Smooth muscle cell of the brain vasculature (primary cell): ENCODE measurements around the gene MSL3B.

ENCODE experiments used
- DNase-seq: peaks from one replicate; pipeline ENCODE4 v3.0.0-alpha.2; 2012; ENCODE audit warnings: low read depth, low spot score

Gene MSL3B

DNA sequence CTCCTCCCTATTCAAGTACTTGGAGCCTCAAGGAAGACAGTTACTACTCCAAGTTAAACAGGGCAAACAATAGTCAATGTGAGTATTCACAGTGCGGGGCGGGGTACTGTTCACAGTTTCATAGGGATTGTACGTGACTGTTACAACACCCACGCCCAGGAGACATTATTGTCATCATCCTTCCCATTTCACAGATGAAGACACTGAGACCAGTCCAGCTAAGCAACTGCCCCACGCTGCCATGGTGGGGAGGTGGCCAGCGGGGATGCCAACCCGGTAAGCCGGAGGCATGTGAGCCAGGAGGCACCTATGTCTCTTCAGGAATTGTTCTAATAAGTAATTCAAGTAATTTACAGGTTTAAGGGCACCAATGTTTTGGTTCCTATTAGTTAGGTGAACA is 14.8 kb downstream of the MSL3B start:
- DNase-seq, result no peak

DNA sequence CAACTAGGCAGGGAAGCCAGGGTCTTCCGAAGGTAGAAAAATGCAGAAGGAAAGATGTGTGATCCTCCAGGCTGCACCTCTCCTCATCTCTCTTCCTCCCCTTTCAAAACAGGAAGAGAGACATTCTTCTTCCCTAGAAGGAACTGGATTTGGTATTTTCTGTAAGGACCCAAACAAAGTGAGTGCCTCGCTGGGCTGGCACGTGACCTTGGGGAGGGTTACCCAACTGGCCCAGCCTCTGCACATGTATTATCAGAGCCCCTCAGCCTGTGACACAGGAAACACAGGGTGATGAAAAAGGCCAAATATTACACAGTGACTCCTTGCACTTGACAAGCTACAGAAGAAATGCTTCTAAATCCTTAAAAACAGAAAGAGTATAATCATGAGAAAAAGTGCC is 16.1 kb downstream of the MSL3B start:
- no peak for DNase-seq

DNA sequence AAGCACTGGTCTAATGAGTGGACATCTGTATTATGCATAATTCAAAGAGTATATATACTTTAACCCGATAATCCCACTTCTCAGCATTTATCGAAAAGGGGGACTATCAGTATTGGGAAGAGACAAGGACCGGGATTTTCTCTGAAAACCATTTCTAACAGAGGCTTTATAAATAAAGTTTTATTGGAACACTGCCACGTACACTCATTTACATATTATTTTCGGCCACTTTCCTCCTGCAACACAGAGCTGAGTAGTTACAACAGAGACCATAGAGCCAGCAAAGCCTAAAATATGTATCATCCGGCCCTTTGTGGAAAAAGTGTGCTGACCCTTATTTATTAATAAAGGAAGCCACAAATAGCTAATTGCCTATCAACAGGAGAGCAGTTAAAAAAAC is 17.0 kb downstream of the MSL3B start:
- DNase-seq, result no peak

DNA sequence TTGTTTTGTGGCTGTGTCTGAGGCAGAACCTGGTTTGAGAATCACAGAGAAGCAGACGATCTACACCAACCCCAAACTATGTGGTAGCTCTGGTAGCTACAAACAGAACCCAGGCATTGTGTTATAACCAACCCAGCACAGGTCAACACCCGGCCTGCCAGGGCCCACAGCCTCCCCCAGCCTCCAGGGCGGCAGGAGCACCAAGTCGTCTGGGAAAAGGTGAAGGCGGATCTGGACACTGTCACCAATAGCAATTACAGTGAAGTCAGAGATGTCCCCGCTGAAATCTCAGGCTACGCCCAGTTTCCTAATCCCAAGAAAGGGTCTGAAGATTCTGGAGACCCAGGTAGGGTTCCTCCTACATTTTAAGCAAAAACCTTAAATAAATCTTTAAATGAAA is 17.4 kb downstream of the MSL3B start:
- no peak for DNase-seq

DNA sequence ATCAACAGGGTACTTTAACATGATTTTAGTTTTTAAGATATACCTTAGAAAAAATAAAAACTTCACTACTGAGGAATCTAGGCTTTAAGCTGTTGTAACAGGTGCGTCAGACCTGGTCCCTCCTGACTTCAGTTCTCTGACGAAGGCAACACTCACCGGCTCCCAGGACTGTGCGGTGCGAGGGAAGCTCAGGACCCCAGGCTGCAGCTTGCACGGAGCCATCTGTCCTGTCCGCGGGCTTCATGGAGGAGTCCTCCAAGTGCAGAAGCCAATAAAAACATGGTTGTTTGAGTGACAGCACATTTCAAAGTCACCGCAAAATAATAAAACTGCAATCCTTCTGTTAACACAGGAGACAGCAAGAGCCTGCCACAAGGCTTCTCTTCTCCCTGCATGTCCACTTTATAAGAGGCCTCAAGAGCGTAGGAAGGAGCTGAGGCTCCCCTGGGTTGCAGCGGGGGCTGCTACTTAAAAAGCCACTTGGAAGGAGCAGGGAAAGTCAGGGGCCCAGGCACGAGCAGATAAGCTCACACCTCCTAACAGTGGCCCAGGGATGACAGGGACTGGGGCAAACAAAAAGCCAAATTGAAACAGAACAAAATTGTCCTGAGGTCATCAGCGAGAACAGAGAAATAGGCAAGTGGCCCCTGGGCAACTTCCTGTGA is 18.4 kb downstream of the MSL3B start:
- no peak for DNase-seq

DNA sequence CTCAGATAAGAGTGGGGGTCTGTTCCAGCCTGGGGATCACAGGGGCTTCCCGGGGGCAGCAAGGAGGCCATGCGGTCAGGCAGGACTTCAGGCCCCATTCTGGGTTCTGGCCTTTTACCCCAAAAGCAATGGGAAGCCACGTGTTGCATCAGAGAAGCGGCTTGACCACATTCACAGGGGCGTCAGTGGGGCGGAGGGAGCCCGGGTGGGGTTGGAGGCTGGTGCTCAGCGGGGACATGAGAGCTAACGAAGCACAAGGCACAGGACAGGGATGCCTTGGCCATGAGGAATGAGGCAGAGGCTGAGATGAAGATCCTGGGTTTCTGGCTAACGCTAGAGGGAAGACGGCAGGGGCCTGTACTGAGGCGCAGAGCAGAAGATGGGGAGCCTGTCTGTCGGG is 19.9 kb downstream of the MSL3B start:
- DNase-seq, result no peak

DNA sequence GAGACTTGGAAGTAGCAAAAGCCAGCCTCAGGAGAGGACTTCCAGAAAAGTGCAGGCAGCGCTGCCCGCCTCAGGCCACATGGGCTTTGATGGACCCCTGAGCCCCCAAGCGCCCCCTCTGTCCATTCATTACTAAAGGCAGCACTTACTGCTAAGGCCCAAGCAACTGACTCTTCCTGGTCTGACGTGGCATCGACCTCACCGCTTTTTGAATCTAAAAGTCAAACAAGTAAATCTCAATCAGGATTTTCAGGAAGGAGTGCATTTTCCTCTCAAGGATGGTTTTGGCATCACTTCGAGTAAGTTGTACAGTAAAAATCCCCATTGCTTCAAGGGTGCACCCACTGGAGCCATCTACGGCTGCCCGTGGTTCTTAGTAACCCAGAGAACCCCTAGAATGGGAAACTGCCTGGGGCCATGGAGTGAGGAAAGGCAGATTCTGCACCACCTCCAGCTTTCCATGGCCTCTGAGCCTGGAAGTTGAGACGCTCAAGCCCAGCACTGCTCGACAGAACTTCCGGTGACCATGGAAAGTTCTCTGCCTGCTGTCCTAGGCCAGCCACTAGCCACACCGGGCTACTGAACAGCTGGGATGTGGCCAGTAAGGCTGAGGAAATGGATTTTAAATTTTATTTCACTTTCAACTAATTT is 20.8 kb downstream of the MSL3B start:
- DNase-seq, result no peak

DNA sequence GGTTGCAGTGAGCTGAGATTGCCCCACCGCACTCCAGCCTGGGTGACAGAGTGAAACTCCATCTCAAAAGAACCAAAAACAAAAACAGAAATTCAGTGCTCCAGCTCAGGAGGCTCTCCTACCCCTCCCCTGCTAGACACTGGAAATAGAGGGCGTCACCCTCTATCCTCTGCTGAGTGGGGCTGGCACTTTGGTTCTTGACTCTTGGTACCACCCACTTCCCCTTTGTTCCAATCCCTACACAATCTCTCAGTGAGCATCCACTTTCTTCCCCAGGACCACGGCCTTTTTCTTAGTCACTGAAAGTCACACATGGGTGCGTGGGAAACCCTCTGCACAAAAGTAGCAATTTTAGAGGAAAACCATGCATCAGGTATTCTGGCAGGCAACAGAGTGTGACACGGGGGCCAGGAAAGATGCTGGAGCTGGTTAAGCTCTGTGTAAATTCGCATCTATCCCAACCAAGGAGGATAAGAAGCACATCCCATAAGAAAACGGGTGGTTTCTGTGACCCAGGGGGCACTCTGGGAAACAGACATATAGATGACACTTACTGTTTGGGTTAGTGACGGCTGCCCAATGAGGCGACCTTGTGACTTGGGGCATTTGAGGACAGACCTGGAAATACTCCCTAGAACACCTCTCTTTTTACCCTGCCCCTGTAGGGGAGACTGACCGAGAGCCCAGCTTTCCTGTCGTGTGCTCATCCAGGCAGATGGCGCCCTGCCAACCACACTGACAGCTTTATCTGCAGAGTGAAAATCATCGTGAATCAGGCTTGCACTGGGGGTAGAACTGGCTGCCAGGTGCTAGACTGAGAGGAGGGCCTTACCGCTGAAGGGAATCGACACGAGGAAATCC is 21.6 kb downstream of the MSL3B start:
- DNase-seq, result no peak

DNA sequence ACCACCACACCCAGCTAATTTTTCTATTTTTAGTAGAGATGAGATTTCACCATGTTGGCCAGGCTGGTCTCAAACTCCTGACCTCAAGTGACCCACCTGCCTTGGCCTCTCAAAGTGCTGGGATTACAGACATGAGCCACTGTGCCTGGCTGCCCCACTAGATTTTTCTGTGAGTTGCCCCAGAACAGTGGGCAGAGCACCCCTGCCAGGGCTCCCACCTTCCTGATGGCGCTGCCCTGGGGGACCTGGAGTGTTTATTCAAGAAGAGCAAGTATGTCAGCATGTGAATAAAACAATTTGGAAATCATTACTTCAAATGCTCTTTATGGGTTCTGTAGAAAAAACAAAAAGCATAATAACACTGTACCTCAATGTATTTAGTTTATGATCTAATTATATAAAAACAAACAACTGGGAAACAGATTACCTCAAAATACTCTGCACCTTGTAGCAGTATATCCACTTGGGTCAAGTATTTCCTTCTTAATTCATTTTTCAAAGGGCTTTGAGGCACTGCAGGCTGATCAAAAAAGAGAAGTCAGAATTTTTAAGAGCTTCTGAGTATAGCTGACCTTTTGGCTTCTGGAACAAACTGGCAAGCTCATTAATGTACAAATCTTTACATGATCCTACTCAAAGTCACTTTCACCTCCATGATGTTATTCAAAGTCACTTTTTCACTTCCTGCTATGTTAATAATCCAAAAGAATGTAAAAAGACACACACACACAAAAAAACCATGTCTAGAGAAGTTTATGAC is 22.7 kb downstream of the MSL3B start:
- no peak for DNase-seq

DNA sequence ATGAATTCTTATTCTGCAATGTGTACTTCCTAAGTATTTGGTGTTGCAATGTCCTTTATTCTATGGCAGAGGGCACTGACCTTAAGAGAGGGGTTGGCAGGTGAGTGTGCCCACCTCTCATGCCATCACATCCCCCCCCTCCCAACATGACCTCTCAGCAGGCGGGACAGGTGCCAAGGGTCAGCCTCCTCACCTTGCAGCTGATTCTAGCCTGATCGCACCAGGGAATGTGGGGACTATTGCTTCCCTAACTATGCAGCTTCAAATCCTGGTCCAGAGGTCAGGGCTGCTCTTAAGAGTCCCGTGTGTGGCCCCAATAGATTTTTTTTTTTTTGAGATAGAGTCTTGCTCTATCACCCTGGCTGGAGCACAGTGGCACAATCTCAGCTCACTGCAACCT is 23.4 kb downstream of the MSL3B start:
- DNase-seq, result no peak

DNA sequence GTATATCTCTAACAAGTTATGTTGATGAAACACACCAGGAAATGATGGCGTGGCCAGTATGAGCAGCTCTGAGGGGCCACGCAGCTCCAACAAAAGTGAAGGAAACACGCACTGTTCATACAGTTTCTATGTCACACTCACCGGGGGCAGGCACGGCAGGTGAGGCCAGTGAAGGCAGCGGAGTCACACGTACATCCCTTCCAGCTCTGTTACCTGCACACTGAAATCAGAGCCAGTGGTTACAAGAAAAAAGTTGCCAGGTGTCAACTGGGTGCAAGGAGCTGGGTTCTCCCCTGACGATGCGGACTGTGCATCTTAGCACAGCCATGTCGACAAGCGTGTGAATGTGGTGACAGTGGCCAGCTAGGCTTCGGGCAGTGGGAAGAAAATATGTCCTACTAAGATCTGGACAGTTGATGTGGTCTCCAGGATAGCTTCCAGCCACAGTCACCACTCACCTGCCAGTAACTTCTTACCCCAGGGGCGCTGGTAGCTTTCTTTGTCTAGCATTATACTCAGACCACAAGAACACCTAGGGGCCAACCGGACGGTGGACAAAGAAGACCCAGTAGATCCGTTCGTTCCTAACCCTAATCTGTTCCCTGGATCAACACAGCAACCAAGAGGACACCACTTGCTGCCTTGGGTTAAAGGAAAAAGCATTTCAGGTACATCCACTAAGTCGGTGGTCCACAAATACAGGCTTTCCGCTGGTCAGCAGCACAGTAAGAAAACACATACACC is 23.9 kb downstream of the MSL3B start:
- DNase-seq, result no peak

DNA sequence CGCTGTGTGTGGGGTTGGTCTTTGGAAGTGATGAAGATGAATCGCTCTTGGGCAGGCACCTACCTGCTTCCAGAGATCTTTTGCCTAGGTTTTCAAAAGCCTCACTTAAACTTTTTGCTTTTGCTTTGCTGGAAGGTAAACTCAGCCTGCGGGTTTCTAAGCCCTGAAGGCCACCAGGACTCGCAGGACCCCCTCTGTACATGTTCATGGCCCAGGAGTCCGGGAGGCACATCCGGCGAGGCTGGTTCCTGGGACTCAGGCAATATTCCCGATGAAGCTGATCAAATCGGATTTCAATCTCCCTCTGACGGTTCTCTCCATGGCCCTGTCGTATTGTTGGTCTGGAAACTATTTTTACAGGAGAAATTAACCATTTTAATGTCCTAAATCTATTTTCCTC is 27.0 kb downstream of the MSL3B start:
- no peak for DNase-seq

DNA sequence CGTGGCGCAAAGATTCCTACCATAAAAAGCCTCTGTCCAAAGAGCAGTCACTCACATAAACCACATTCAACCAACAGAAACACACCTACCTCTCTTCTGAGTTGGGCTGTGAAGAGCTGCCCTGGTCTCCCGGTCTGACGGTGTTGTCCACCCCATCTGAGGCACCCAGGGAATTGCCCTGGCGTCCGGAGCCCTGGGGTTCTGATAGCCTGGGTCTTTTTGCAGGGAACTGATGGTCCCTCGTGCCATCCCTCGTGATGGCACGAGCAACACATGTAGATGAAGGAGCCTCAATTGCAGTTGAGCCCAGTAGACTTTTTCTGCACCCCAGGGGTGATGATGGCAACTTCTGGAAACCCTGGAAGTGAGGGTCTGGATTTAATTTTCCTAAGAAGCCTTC is 27.7 kb downstream of the MSL3B start:
- DNase-seq, result no peak

DNA sequence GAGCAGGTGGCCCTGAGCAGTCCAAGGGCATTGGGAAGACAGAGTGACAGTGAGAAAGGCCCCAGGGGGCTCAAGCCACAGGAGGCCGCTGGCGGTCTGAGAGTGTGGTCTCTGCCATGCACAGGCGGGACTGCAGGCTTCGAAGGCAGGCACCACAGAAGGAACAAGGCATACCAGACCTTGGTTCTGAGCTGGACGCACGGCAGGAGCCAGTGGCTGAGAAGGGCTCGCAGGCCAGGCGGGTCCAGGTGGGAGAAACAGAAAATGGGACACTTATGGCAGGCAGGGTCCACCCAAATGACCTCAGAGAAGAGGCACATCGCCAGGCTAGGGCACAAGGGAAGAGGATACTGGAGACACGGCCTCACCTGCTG is 28.8 kb downstream of the MSL3B start:
- DNase-seq, result no peak

DNA sequence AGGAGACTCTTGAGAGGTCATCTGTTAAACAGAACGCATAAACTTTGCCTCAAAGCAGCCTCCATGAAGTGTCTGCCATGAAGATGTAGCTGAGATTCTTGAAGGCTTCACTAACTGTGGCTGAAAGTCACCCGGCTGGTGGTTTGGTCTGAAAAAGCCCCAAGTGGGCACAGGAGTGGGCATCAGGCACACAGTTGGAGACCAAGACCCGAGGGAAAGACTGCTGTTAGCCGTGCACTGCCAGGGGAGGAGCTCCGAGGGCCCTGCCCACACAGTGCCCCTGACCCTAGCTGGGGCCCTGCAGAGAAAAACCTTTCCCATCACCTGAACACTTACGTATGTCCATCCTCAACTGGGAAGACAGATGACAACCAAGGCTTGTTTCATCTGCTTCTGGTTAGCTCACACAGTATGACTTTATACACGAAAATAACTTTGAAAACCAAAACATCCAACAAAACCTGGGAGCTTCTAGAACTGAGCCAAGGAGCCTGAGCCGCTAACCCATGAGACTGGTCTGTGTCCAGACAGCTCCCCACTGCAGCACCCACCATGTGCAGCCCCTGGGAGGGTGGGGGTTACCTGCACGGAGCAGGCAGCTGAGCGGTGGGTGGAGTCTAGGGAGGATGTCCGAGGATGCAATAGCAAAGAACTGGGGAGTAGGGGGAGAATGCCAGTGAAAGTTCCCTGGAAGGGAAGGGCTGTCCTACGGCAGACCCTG is 29.3 kb downstream of the MSL3B start:
- DNase-seq, result no peak

DNA sequence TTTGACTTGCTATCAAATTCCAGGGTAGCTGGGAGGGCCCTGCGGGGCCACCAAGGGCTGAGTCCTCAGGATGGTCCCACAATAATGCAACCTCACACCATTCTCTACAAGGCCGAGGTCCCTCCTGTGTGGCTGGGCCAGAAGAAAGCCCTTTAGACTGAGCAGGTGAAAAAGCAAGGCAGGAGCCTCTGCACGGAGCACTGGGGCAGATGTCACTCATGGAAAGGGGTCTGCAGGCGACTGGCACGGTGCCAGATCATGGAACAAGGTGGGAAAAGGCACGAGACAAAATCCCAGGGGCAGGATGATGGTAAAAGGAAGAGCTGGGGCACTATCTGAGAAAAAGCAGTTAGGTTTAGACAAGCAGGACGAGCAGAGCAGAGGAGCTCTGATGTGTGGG is 29.9 kb downstream of the MSL3B start:
- DNase-seq, result no peak

DNA sequence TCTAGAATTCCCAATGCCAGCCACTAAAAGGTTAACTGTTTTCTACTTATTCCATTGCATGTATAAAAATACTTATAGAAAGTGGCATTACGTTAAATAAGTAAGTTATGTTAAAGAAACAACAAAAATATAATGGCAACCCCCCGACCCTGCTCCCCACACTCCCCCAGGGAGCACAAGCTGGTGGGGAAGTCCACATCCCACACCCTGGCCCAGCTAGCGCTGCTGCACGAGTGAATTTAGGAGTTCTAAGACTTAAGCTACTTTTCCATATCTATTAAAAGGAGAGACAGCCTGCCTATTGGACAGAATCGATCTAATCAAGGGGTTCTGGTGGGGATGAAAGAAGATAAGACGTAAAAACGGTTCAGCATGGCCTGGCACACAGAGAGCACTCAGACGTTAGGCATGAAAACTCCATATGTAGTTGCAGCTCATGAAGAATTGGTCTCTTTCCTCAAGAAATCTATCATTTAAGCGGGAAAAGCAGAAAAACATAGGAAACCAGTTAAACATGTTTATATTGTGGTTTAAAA is 30.4 kb downstream of the MSL3B start:
- no peak for DNase-seq

DNA sequence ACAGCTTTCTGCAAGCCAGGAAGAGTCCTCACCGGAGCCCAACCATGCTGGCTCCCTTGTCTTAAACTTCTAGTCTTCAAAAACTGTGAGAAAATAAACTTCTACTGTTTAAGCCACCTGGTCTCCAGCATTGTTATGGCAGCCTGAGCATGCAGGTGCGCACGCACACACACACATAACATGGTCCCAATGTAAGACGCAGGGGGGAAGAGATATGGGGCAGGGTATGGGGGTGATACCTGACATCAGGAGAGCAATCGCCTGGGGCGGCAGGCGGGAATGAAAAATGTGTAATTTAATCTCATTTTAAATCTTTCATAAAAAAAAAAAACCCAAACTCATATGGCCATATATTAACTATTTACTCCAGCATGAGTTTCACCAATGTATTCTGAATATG is 31.8 kb downstream of the MSL3B start:
- DNase-seq, result no peak

DNA sequence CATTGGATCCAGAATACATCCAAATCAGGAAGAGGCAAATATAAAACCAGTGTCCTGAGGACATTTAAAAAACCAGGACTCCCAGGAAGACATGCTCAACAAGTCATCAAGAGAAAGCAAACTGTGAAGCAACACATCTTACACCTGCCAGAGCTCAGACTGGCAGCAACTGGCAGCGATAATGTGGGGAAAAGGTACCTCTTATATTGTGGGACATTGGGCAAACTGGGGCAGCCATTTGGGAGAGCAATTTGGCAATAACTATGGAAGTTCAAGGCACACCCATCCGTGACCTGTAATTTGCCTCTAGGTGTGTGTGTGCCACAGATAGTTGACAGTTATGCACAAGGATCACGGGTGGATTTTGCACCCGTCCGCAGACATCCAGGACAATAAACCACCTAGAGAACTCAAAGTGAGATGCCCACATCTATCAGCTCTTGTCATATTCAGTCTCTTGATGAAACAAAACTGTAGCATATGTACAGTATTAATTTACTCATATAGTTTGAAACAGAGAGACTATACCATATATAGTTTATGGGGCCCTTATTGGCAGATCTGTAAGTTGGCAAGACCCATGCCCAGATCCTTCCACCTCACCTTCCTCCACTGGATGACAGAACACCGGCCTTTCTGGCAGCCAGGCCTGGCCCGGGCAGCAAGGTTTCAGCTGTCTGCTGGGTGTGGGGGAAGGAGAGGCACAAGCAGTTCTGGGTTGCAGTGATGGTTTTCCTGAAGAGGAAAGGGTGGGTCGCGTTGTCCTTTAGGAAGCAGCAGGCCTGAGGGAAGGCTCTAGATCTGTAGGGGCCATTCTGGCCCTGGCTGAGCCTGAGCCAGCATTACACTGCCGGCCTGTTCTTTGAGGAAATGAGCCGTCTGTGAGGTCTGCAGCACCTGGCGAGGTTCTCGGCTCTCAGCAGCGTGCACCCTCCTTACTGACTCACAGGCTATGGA is 32.7 kb downstream of the MSL3B start:
- no peak for DNase-seq
